K562 (cell line): ENCODE measurements around the gene FPR1. TPM values are rescaled to one million over a fixed set of nuclear protein-coding genes. Genes with fewer than 3 reads are reported as not detected.

Experiments
- ATAC-seq: fragments of 200-7000 bp; cut with Tn5 transposase; 3 replicates; pipeline ENCODE4 v1.9.1; 2020; ENCODE audit warnings: moderate library complexity
- BruUV-seq: library from RNA; stranded (reverse); fragments of 400-500 nt; replicated peaks from 2 replicates; lab custom pipeline; 2021; lab: Mats Ljungman, UMichigan
- CTCF ChIA-PET: fragments of 300-600 bp; formaldehyde crosslinking; extraction: SDS; loops from one replicate; lab custom pipeline; 2021; ENCODE audit warnings: low intra/inter-chr PET ratio; lab: Yijun Ruan, JAX
- POLR2A ChIA-PET: fragments of 300-600, 350-650 bp; sonication (Branson Sonifier 250); formaldehyde crosslinking; extraction: SDS; loops from one replicate; lab custom pipeline; 2021; ENCODE audit warnings: antibody characterized with exemption, inconsistent platforms; lab: Yijun Ruan, JAX
- DNase-seq, 4 experiments: peaks; one replicate each; pipeline versions ENCODE4 v3.0.0 to v3.0.0-alpha.2; 2011 to 2018; ENCODE audit warnings: low spot score in 3 of 4, mixed read lengths in 3 of 4; ENCODE audit errors: extremely low read depth in 1 of 4
- FAIRE-seq: peaks from 2 replicates; lab custom pipeline; 2011; peaks lifted over from hg19 to GRCh38; lab: Jason Lieb, UNC
- H2AFZ ChIP-seq: 2 replicates; pipeline ENCODE4 v1.6.0; 2011; ENCODE audit warnings: low read depth, low read length, control low read depth, inconsistent platforms
- H3K27ac ChIP-seq: fragments of 200-600 bp; 3 replicates; pipeline ENCODE4 v1.8.0; 2011; ENCODE audit warnings: low read depth, mild to moderate bottlenecking, control low read depth, inconsistent platforms, low read length, moderate library complexity, mixed read lengths; ENCODE audit errors: extremely low read depth
- H3K27me3 ChIP-seq, 2 experiments: fragments of 300-600 bp in 1 of 2; 2 replicates in 1 of 2; 3 replicates in 1 of 2; pipeline versions ENCODE4 v1.6.0 to v1.8.0; 2011; ENCODE audit warnings: inconsistent platforms in 2 of 2, low read length in 2 of 2, mild to moderate bottlenecking in 1 of 2, mixed read lengths in 1 of 2, moderate library complexity in 1 of 2; ENCODE audit not compliant: control insufficient read depth in 2 of 2, insufficient read depth in 2 of 2
- H3K36me3 ChIP-seq: fragments of 300-600 bp; 3 replicates; pipeline ENCODE4 v1.8.0; 2011; ENCODE audit warnings: mild to moderate bottlenecking, low read length, inconsistent platforms; ENCODE audit not compliant: control insufficient read depth, insufficient read depth
- H3K4me1 ChIP-seq, 2 experiments: fragments of 200-600 bp in 1 of 2; replicated peaks in 1 of 2; 2 replicates in 1 of 2; 3 replicates in 1 of 2; pipeline versions ENCODE4 v1.5.1 to v1.8.0; 2011; ENCODE audit warnings: inconsistent platforms in 2 of 2, low read length in 2 of 2, mild to moderate bottlenecking in 1 of 2, mixed read lengths in 1 of 2, moderate library complexity in 1 of 2; ENCODE audit not compliant: control insufficient read depth in 2 of 2, insufficient read depth in 2 of 2
- H3K4me2 ChIP-seq: 2 replicates; pipeline ENCODE4 v1.6.1; 2011; ENCODE audit warnings: low read length, control low read depth, inconsistent platforms, mixed read lengths; ENCODE audit not compliant: insufficient read depth
- H3K4me3 ChIP-seq: fragments of 200-600 bp; sonication (generic), shearing (Covaris generic); 2 replicates; pipeline ENCODE4 v1.5.1; 2016; ENCODE audit warnings: control low read depth, inconsistent platforms
- H3K79me2 ChIP-seq: fragments of 200-600 bp; 3 replicates; pipeline ENCODE4 v1.8.0; 2011; ENCODE audit warnings: low read length, inconsistent platforms; ENCODE audit not compliant: control insufficient read depth, insufficient read depth
- H3K9ac ChIP-seq, 2 experiments: 2 replicates each; pipeline versions ENCODE4 v1.6.0 to v1.6.1; 2011; ENCODE audit warnings: low read depth in 2 of 2, low read length in 2 of 2, control low read depth in 1 of 2, inconsistent platforms in 1 of 2, mild to moderate bottlenecking in 1 of 2, mixed read lengths in 1 of 2; ENCODE audit not compliant: insufficient read depth in 1 of 2
- H3K9me1 ChIP-seq: one replicate; pipeline ENCODE4 v1.6.0; 2011; ENCODE audit warnings: inconsistent platforms, mild to moderate bottlenecking, low read length, moderate library complexity; ENCODE audit not compliant: control insufficient read depth, insufficient read depth
- H3K9me3 ChIP-seq: replicated peaks from 2 replicates; pipeline ENCODE4 v1.5.1; 2011; ENCODE audit warnings: low read depth, low read length, inconsistent platforms; ENCODE audit not compliant: control insufficient read depth, insufficient read depth
- H4K20me1 ChIP-seq: replicated peaks from 2 replicates; pipeline ENCODE4 v1.6.1; 2011; ENCODE audit warnings: low read length, inconsistent platforms, mixed read lengths; ENCODE audit not compliant: control insufficient read depth, insufficient read depth
- ELF1 ChIP-seq: fragments of 200-800 bp; sonication (Bioruptor generic); IDR thresholded peaks from 2 replicates; pipeline ENCODE4 v1.6.1; 2016; ENCODE audit warnings: missing genetic modification characterization, missing compliant biosample characterization
- FIP1L1 ChIP-seq: fragments of 200-400 bp; formaldehyde crosslinking; IDR thresholded peaks from 2 replicates; pipeline ENCODE4 v1.6.1; 2018; ENCODE audit warnings: mild to moderate bottlenecking, low read depth, low read length; ENCODE audit not compliant: poor library complexity, severe bottlenecking
- HMG20A ChIP-seq: fragments of 450-650 bp; formaldehyde crosslinking; conservative IDR thresholded peaks from 2 replicates; pipeline ENCODE4 v1.4.0; 2020; ENCODE audit warnings: mild to moderate bottlenecking, mixed read lengths
- JUNB ChIP-seq: fragments of 450-650 bp; formaldehyde crosslinking; conservative IDR thresholded peaks from 2 replicates; pipeline ENCODE4 v1.4.0; 2020; ENCODE audit warnings: mild to moderate bottlenecking
- NRF1 ChIP-seq, 2 experiments: fragments of 450-650 bp; IDR thresholded peaks in 1 of 2; conservative IDR thresholded peaks in 1 of 2; 2 replicates each; pipeline ENCODE4 v1.6.1; 2014; ENCODE audit warnings: mild to moderate bottlenecking in 2 of 2
- TCF3 ChIP-seq: sonication (generic); formaldehyde crosslinking; IDR thresholded peaks from 2 replicates; pipeline ENCODE4 v1.4.0; 2020; ENCODE audit warnings: mild to moderate bottlenecking, missing genetic modification reagents
- TEAD2 ChIP-seq: fragments of 450-650 bp; IDR thresholded peaks from 2 replicates; pipeline ENCODE4 v1.6.1; 2016; ENCODE audit warnings: missing genetic modification characterization, control low read depth, missing compliant biosample characterization
- TRIM28 ChIP-seq: fragments of 450-650 bp; IDR thresholded peaks from 2 replicates; pipeline ENCODE4 v1.6.1; 2017
- ZFP91 ChIP-seq: sonication (generic); formaldehyde crosslinking; IDR thresholded peaks from 2 replicates; pipeline ENCODE4 v1.8.0; 2022; ENCODE audit warnings: mild to moderate bottlenecking, missing genetic modification reagents
- ZNF12 ChIP-seq: sonication (generic); formaldehyde crosslinking; IDR thresholded peaks from 2 replicates; pipeline ENCODE4 v1.4.0; 2020; ENCODE audit warnings: mild to moderate bottlenecking, missing genetic modification reagents
- ZNF174 ChIP-seq: fragments of 250-450 bp; sonication (Bioruptor Pico); IDR thresholded peaks from 2 replicates; pipeline ENCODE4 v1.4.0; 2020; ENCODE audit warnings: mild to moderate bottlenecking
- ZNF76 ChIP-seq: fragments of 250-450 bp; sonication (Bioruptor Pico); IDR thresholded peaks from 2 replicates; pipeline ENCODE4 v1.4.0; 2020; ENCODE audit warnings: mild to moderate bottlenecking, moderate library complexity, borderline replicate concordance
- WGBS: fragments of 100-300 bp; shearing (Covaris generic); methylation state at CpG from one replicate; pipeline ENCODE4 v1.1.6; 2016; ENCODE audit warnings: low coverage, mixed read lengths; ENCODE audit not compliant: insufficient coverage; ENCODE audit errors: missing lambda C conversion rate; 5-methylcytosine and 5-hydroxymethylcytosine counted together
- in situ Hi-C: fragments of 300-500 bp; cut with MboI; formaldehyde crosslinking; loops from 4 replicates; pipeline ENCODE4 v1.15.0; 2018; ENCODE audit warnings: inconsistent platforms, mixed read lengths
- intact Hi-C: fragments of 100-400 bp; cut with micrococcal nuclease; formaldehyde crosslinking; loops from 2 replicates; pipeline ENCODE4 v1.14.2; 2022
- polyA plus RNA-seq, 8 experiments: library from polyadenylated mRNA; depleted of rRNA in 4 of 8; stranded (reverse) in 5 of 8; unstranded in 3 of 8; fragments of >200 nt; fragmentation: Nextera tagmentation in 2 of 8; fragmentation: Illumina TruSeq in 1 of 8; extraction: Ambion mirVana in 2 of 8; extraction: Trizol in 1 of 8; gene quantifications; 2 replicates each; pipeline versions ENCODE4 v1.2.1 to v1.2.3, GENCODE V29; 2011 to 2014; ENCODE audit warnings: inconsistent platforms in 1 of 8, missing spikeins in 1 of 8
- total RNA-seq, 7 experiments: library from RNA; depleted of rRNA in 6 of 7; stranded (reverse); fragments of >200 nt in 6 of 7; fragmentation: Illumina TruSeq in 2 of 7; extraction: Trizol in 2 of 7; gene quantifications; 2 replicates each; pipeline versions ENCODE4 v1.2.1 to v1.2.3, GENCODE V29; 2011 to 2021; ENCODE audit warnings: low replicate concordance in 1 of 7
- TF ChIP-seq, protein P1 (sequence below): fragments of 450-650 bp; formaldehyde crosslinking; IDR thresholded peaks from 2 replicates; pipeline ENCODE4 v1.4.0; 2020; ENCODE audit warnings: mild to moderate bottlenecking, mixed read lengths
- TF ChIP-seq, protein P2 (sequence below): sonication (generic); formaldehyde crosslinking; IDR thresholded peaks from 2 replicates; pipeline ENCODE4 v1.8.0; 2023; ENCODE audit warnings: missing genetic modification reagents, mild to moderate bottlenecking, borderline replicate concordance

The FPR1 gene
- total and polyA plus RNA-seq, 9 of the 15 experiments (the other 6 are each of a cell fraction or from before 2014, with no cell fraction given): 0.06 to 0.25 (median 0.14) TPM; not detected in 4

- H3K9me1 ChIP-seq: no peaks in the 10 kb centered on the region
- no peaks in the 10 kb centered on the region for H4K20me1 ChIP-seq
- in situ Hi-C loops: no loop called here
- 44% methylated on average over 7 of the region's 7 CpGs for WGBS
- no peaks in the 10 kb centered on the region for H3K9me3 ChIP-seq
- TF ChIP-seq ZNF174 (CRISPR knock-in tag): no peak
- no peak for TF ChIP-seq ELF1
- no peak for TF ChIP-seq FIP1L1
- TF ChIP-seq JUNB: no peak
- no peak for TF ChIP-seq HMG20A (CRISPR knock-in tag)
- TF ChIP-seq, protein P1, sequence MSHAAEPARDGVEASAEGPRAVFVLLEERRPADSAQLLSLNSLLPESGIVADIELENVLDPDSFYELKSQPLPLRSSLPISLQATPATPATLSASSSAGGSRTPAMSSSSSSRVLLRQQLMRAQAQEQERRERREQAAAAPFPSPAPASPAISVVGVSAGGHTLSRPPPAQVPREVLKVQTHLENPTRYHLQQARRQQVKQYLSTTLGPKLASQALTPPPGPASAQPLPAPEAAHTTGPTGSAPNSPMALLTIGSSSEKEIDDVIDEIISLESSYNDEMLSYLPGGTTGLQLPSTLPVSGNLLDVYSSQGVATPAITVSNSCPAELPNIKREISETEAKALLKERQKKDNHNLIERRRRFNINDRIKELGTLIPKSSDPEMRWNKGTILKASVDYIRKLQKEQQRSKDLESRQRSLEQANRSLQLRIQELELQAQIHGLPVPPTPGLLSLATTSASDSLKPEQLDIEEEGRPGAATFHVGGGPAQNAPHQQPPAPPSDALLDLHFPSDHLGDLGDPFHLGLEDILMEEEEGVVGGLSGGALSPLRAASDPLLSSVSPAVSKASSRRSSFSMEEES (CRISPR knock-in tag): no peak
- TF ChIP-seq TEAD2 (tag): no peak
- TF ChIP-seq, protein P2, sequence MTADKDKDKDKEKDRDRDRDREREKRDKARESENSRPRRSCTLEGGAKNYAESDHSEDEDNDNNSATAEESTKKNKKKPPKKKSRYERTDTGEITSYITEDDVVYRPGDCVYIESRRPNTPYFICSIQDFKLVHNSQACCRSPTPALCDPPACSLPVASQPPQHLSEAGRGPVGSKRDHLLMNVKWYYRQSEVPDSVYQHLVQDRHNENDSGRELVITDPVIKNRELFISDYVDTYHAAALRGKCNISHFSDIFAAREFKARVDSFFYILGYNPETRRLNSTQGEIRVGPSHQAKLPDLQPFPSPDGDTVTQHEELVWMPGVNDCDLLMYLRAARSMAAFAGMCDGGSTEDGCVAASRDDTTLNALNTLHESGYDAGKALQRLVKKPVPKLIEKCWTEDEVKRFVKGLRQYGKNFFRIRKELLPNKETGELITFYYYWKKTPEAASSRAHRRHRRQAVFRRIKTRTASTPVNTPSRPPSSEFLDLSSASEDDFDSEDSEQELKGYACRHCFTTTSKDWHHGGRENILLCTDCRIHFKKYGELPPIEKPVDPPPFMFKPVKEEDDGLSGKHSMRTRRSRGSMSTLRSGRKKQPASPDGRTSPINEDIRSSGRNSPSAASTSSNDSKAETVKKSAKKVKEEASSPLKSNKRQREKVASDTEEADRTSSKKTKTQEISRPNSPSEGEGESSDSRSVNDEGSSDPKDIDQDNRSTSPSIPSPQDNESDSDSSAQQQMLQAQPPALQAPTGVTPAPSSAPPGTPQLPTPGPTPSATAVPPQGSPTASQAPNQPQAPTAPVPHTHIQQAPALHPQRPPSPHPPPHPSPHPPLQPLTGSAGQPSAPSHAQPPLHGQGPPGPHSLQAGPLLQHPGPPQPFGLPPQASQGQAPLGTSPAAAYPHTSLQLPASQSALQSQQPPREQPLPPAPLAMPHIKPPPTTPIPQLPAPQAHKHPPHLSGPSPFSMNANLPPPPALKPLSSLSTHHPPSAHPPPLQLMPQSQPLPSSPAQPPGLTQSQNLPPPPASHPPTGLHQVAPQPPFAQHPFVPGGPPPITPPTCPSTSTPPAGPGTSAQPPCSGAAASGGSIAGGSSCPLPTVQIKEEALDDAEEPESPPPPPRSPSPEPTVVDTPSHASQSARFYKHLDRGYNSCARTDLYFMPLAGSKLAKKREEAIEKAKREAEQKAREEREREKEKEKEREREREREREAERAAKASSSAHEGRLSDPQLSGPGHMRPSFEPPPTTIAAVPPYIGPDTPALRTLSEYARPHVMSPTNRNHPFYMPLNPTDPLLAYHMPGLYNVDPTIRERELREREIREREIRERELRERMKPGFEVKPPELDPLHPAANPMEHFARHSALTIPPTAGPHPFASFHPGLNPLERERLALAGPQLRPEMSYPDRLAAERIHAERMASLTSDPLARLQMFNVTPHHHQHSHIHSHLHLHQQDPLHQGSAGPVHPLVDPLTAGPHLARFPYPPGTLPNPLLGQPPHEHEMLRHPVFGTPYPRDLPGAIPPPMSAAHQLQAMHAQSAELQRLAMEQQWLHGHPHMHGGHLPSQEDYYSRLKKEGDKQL (CRISPR knock-in tag): no peak
- TF ChIP-seq TRIM28: no peak
- TF ChIP-seq NRF1 (conservative IDR thresholded peaks at IDR 0.05 in 1 of 2, IDR thresholded peaks at IDR 0.05 in 1 of 2): no peak
- TF ChIP-seq ZFP91 (CRISPR knock-in tag): no peak
- TF ChIP-seq TCF3 (CRISPR knock-in tag): no peak
- TF ChIP-seq ZNF12 (CRISPR knock-in tag): no peak
- no peak for TF ChIP-seq ZNF76 (CRISPR knock-in tag)
- ChIA-PET CTCF (no interaction called here), POLR2A (no interaction called here)
- peaks cover 0 to 2% of the 10 kb centered on the region in 2 experiments; a peak in 2 of 5 replicates for H3K4me1 ChIP-seq
- no peak overlapping the region for H3K4me2 ChIP-seq
- no peaks in the 10 kb centered on the region for H3K27me3 ChIP-seq
- no peak for DNase-seq
- no peak for ATAC-seq
- intact Hi-C loops: no loop called here
- H3K9ac ChIP-seq: no peak overlapping the region
- no TSS peak for BruUV-seq
- no peak overlapping the region for H2AFZ ChIP-seq
- H3K4me3 ChIP-seq: no peak overlapping the region
- H3K27ac ChIP-seq: no peak overlapping the region
- FAIRE-seq: no peak
- H3K36me3 ChIP-seq: no peaks in the 10 kb centered on the region
- H3K79me2 ChIP-seq: no peaks in the 10 kb centered on the region
Observed at GRCh38 chr19:51761696-51762095, 10.0 kb upstream of the FPR1 start.
